ENCODE measurements around the gene MPPED2.

Gene MPPED2

DNA sequence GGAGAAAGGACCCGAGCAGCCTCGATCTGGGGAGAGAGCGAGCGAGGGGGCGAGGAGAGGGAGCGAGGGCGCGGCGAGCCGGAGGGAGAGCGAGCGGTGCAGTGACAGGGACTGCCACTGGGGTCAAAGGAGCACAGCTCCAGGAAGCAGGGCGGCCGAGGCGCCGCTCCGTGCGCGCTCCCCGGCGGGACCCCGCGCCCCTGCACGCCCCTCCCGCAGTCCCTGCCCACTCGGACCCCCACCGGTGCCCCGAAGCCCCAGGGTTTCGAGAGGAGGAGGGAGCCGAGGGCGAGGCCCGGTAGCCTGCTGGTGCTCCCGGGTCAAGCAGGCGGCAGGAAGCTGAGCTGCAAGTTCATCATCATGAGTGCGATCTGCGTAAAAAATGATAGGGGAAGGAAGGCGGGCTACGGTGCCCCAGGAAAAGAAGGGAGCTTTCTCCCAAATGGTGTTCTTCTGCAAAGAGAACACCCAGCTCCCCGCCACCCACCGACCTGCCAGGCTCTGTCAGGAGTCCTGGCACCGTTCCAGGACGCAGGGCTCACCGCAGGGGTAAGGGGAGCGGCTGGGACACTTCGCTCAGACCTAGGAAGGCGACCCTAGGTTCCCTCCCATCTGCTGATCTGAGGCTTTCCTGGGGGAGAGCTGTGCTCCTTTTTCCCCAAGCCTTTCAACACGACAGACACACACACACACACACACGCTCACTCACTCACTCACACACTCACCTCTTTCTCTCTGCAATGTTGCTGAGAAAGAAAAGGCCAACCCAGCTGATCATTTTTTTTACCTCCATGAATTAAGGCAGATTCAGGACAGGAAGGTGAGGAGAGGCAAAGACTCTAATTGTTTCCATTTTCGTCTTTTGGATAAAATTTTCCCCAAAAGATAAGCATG, at the start of gene MPPED2:
Gene MPPED2 (minus strand): TSS at position 103 of the 894 bp plus-strand sequence. CDS start 5,980 bp downstream, outside the sequence.
- DNase-seq, result no peak

- no peak for DNase-seq
Measured at GRCh38 chr11:30635401-30635989, 49.3 kb upstream of the MPPED2 start.

GRCh38 chr11:30631148-30631547, 45.0 kb upstream of the MPPED2 start:
- DNase-seq, result no peak

DNA sequence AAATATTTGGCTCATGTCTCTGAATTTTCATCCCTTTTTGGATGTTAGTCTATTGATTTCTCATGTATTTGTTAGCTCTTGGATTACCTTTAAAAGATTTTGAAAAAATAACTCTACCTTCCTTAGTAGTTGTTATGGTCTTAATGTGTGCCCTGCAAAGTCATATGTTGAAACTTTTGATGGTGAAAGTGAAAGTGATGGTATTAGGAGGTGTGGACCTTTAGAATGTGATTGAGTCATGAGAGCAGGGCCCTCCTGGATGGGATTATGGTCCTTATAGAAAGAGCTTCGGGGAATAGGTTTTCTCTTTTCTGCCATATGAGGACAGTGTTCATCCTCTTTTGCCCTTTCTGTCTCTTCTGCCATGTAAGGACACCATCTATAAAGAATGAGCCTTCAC, 33.6 kb upstream of the MPPED2 start:
- DNase-seq, result no peak

DNA sequence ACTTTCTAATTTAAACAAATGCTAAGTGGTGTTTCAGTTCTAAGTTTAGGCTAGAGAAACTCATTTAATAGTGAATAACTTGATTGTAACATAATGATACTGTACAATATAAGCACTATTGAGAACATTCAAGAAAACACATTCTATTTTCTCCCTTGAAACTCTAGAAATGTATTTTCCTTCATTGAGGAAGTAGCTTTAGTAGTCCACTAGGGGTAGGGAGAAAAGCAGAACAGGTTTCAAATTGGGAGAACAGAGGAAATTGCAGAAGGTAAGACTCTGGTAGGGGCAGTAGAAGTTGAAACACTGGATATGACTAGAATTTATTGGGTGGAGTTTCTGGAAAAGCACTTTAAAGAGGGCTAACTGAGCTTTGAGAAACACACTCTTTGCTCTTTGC, 31.6 kb upstream of the MPPED2 start:
- DNase-seq, result no peak

GRCh38 chr11:30610628-30611027, 24.5 kb upstream of the MPPED2 start:
- no peak for DNase-seq

- DNase-seq, result no peak
Measured at GRCh38 chr11:30608534-30608933, 22.4 kb upstream of the MPPED2 start.

GRCh38 chr11:30605036-30605605, 19.0 kb upstream of the MPPED2 start:
- DNase-seq, result no peak

GRCh38 chr11:30603357-30603756, 17.2 kb upstream of the MPPED2 start:
- no peak for DNase-seq

- no peak for DNase-seq
Measured at GRCh38 chr11:30596832-30597231, 10.7 kb upstream of the MPPED2 start.

GRCh38 chr11:30595934-30596333, 9.8 kb upstream of the MPPED2 start:
- DNase-seq, result no peak

- DNase-seq, result no peak
Measured at GRCh38 chr11:30594646-30595411, 8.7 kb upstream of the MPPED2 start.

- DNase-seq, result no peak
Measured at GRCh38 chr11:30587269-30587812, 1.2 kb upstream of the MPPED2 start.

- DNase-seq, result no peak
Measured at GRCh38 chr11:30585892-30586250, 282 bp downstream of the MPPED2 start.

- DNase-seq, result no peak
Measured at GRCh38 chr11:30585125-30585891, 845 bp downstream of the MPPED2 start.

DNA sequence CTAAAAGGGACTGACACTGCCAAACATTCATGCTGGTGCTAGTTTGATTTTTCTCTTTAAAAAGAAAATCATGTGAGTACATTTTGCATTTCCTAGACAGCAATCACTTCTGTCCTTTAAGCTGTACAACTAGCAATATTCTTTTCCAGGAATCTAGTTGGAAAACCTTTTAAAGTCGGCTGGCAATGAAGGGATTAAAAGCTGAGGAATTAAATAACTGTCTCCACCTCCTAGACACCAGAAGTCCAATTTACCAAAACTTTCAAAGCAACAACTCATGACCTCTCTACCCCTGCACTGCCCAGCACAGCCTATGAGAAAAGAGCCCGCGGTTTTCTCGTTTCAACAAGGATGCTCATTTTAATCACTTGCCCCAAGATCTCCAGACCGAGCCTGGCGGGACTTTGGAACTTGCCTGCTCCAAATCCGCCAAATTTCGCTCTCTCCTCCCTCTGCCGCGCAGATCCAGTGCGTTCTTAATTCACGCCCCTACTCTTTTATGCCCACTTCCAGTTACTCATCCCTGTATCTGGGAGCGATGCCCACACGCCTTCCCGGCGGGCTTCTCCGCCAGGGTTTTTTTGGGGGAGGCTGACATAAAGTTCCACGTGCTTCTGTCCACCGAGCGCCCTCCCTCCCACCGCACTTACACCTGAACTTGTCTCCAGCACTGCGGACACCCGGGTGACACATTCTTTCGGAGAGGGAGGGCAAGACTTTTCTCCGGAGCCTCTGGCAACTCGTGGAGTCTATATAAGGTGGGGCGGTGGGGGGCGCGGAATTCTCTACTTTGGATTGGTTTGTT, 2.5 kb downstream of the MPPED2 start:
- no peak for DNase-seq

DNA sequence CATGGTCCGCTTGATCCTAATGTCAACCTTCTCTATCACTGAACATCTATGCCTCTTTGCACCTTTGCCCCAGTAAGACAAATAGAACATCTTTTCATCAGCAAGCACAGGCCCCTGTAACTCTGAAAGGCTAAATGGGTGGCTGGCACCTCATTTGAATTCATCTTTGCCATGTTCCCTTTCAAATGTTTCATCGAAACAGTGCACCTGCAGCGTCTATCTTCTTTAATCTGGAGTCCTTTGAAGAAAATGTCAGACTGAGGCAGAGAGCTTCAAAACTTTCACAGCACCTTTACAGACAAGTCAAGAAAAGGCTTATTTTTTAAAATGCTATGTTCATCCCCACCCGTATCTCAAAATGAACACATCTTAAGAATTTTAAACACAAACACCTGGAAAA, 3.4 kb downstream of the MPPED2 start:
- no peak for DNase-seq

DNA sequence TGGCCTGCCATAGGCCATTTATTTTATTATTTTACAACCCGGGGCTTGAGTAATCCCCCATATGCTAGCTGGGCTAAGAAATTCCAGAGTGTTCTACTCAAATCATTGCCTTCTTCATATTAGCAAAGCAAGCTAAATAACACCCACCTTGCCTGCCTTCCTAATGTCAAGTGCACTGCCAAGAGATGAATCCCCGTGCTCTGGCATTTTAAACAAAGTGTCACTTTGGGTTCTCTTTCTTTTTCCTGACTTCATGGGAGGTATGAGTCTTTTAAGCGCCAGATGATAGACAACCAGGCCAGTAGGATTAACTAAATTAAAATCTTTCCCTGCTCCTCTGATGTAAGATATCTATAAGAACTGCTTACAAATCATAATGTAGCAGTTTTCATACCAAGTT, 4.5 kb downstream of the MPPED2 start:
- no peak for DNase-seq

DNA sequence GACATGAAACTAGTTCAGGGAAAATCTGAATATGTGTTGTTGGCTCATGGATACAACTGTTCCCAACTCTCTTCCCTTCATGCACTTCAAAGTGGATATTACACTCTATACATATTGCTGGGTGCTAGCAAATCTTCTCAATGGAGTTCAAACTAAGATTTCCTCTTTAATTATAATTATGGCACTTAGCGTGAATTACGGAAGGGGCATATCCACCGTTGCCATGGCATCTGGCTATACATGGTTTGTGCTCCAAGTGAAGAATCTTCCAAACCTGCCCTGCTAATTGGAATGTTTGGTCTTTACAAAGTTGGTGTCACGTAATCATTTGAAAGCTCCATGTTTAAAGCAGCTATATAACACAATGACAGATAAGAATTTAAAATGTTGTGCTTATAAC, 5.6 kb downstream of the MPPED2 start:
- no peak for DNase-seq

GRCh38 chr11:30579415-30580175, 6.6 kb downstream of the MPPED2 start:
- DNase-seq, result no peak

- DNase-seq, result no peak
Measured at GRCh38 chr11:30578406-30578805, 7.7 kb downstream of the MPPED2 start.

All from activated naive CD4-positive, alpha-beta T cell treated with Interleukin-2 at 50 U/mL for 16 hours (primary cell).